Erythroblast (primary cell): ENCODE measurements around the gene LRRC53.

Source experiments
- GATA1 ChIP-seq: IDR thresholded peaks from 2 replicates; pipeline ENCODE4 v1.6.1; 2011; ENCODE audit warnings: low read depth, mild to moderate bottlenecking, control low read depth, low read length, moderate library complexity
- POLR2A ChIP-seq: IDR thresholded peaks from 2 replicates; pipeline ENCODE4 v1.6.1; 2011; ENCODE audit warnings: mild to moderate bottlenecking, low read length

DNA sequence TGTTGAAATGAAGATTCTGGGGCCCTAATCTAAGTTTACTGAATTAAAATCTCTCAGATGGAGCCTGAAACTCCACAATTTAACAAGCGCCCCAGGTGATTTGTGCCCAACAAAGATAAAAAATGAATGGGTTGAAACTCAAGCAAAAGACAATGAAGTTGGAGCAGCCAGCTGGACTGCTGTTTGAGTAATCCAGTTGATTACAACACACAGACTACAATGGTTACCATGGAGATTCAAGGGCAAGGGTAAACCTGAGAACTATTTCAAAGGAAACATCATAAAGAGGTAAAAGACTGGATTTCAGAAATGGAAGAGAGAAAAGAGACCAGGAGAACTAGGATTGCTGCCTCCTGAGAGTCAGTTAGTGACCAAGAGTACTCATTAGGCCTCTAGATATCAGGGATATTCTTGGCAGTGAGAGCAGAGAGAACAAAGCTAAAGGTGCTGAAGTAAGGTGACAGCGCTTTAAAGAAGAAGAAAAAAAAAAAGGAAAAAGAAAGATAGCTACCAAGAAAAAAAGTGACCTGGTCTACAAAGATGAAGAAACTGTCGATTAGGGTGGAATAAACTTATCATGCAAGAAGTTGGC, 44.5 kb downstream of the LRRC53 start:
- no peak for TF ChIP-seq POLR2A
- TF ChIP-seq GATA1, result no peak
